ENCODE results near the gene ZFX.

The ZFX gene

DNA sequence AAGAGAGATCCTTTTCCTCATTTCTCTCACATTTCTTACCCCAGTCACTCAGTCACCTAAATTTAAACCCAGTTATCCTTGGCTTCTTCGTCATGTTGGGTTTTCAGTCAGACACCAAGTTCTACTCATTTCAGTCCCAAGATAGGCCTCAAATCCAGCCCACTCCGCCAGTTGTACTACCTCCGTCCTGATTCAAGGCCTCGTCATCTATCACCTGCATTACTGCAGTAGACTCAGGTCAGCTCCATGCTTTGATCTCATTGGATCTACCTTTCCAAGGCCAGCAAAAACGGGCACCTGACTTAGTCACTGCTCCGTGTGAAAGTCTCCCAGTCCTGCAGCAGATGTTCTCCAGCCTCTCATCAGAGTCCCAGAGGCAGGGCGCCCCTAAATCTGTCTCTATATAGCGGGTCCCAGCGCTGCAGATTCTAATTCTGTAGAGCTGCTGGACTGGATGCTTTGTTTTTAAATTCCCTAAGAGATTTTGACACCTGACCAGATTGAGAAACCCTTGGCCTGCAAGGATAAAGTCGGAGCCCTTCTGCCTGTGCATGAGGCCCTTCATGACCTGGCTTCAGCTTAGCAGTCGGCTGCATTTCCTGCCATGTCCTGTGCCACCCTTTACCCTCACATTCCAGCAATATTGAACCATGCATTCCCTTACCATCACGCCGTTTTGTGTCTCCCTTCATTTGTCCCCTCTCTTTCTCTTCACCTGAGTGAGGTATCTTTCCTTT lies 53.7 kb downstream of the ZFX start:
- DNase-seq: no peak

GRCh38 chrX:24204331-24204730 lies 54.8 kb downstream of the ZFX start:
- no peak for DNase-seq

- DNase-seq: no peak
Observed at GRCh38 chrX:24204958-24205357, 55.4 kb downstream of the ZFX start.

DNA sequence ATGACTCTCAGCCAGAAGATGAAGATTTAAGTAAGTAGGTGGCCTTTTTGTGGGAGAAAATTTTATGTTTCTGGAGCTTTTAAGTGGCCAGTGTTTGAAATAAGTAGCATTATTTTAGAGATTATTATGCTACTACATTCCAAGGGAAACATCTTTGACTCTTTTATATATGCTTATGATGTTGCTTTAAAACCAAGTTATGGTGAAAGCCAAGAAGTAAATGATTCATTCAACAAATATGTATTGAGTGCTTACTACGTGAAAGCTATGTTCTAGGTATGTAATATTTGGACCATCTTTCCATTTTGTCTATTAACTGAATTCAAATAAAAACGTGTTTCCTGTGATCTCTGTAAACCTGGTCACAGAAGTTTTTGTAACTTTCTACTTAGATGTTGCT lies 58.3 kb downstream of the ZFX start:
- DNase-seq: peak; percentile 35

DNA sequence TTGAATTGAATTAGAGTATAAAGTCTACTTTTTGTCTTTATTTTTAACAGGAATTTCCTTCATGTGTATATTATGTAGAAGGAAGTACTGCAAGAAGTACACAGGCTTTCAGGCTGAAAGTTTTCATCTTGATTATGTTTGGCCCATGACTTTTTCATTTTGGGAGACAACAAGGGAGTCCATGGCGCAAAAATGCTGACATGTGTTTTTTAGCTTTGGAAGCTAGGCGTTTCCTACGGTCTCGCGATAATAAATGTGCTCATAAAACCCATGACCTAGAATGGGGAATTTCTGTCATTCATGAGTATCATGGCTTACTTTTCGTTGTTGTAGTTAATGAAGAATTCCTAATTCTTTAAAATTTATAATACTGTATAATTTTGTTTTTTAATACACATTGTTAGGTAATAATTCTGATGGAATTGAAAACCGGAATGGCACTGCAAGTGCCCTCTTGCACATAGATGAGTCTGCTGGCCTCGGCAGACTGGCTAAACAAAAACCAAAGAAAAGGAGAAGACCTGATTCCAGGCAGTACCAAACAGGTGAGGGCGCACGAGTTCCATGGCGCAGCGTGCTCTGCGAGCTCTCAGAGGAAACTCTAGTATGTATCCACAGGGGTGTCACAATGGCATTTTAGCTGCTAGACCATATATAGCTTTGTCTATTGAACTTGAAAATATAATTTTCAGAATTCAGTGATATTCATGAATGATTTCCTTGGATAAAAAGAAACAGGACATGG lies 59.1 kb downstream of the ZFX start:
- no peak for DNase-seq

DNA sequence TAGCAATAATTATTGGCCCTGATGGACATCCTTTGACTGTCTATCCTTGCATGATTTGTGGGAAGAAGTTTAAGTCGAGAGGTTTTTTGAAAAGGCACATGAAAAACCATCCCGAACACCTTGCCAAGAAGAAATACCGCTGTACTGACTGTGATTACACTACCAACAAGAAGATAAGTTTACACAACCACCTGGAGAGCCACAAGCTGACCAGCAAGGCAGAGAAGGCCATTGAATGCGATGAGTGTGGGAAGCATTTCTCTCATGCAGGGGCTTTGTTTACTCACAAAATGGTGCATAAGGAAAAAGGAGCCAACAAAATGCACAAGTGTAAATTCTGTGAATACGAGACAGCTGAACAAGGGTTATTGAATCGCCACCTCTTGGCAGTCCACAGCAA lies 60.7 kb downstream of the ZFX start:
- no peak for DNase-seq

DNA sequence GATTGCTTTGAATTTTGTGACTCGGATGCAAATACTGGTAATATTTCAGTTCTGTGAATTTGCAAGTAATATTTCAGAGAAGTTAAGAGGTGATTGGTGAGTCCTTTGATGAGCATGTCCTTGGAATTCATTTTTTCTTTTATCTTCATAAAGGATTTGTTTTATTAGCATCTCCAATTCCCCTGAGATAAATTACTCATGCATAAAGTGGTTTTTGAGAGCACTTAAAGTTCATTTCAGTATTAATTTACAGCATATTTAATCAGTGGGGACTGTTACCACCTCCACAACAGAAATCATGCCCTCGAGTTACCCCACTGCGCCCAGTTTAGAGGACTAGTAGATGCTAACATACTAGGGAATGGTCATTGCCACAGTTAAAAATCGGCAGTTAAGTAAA lies 65.0 kb downstream of the ZFX start:
- DNase-seq: no peak

- DNase-seq: no peak
Observed at GRCh38 chrX:24215272-24215671, 65.7 kb downstream of the ZFX start.

GRCh38 chrX:24216037-24216436 lies 66.5 kb downstream of the ZFX start:
- DNase-seq: no peak

DNA sequence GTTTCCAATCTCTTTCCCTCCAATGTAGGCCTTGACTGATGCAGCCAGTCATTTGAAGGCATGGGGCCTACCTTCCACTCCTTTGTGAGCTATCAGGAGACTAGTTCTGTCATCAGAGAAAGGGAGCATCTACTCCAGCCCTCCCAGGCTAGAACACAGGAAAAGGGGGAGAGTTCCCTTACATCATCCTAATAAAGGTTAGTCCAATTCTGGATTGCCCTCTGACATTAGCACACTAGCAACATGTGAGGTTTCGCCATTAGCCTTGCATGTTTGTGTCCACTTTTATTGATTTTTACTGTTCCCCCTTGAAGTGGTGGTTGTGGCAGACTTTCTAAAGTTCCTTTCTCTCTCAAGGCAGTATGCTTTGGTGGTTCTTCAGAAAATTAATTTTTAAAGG lies 67.3 kb downstream of the ZFX start:
- DNase-seq: no peak

GRCh38 chrX:24219320-24219719 lies 69.8 kb downstream of the ZFX start:
- DNase-seq: no peak

GRCh38 chrX:24221872-24222271 lies 72.3 kb downstream of the ZFX start:
- no peak for DNase-seq

DNA sequence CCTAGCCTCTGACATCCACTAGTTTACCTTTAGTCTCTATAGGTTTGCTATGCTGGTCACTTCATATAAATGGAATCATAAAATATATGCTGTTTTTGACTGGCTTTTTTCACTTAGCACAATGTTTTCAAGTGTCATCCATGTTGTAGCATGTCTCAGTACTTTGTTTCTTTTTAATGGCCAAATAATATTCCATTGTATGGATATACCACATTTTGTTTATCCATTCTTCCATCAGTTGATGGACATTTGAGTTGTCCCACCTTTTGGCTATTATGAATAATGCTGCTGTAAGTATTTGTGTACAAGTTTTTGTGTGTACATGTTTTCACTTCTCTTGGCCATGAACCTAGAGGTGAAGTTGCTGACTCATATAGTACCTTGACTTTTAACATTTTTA lies 75.7 kb downstream of the ZFX start:
- no peak for DNase-seq

DNA sequence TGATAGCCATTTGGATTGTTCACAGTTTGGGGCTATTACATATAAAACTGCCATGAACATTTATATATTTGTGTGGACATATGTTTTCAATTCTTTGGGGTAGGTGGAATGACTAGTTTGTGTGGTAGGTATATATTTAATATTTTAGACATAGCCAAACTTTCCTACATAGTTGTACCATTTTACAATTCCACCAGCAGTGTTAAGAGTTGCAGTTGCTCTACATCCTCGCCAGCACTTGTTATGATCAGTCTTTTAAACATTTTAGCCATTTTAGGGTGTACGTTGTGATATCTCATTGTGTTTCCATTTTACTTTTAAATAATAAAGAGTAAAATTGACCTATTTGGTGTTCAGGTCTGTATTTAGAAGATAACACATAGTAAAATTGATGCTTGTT lies 76.6 kb downstream of the ZFX start:
- DNase-seq: no peak

GRCh38 chrX:24228596-24228995 lies 79.1 kb downstream of the ZFX start:
- DNase-seq: no peak

DNA sequence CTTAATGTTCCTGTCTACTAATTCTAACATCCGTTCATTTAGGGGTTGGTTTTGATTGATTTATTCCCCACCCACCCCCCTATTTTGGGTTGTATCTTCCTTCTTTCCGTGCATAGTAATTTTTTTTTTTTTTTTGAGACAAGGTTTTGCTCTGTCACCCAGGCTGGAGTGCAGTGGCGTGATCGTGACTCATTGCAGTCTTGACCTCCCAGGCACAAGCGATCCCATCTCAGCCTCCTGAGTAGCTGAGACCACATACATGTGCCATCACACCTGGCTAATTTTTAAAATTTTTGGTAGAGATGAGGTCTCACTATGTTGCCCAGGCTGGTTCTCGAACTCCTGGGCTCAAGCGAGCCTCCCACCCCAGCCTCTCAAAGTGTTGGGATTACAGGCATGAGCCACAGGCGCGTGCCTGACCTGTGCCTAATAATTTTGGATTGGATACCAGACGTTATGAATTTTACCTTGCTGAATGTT lies 79.9 kb downstream of the ZFX start:
- DNase-seq: no peak

- peak; percentile 17 for DNase-seq
Observed at GRCh38 chrX:24229976-24230375, 80.4 kb downstream of the ZFX start.

GRCh38 chrX:24231131-24231540 lies 81.6 kb downstream of the ZFX start:
- peak; percentile 85 for DNase-seq

DNA sequence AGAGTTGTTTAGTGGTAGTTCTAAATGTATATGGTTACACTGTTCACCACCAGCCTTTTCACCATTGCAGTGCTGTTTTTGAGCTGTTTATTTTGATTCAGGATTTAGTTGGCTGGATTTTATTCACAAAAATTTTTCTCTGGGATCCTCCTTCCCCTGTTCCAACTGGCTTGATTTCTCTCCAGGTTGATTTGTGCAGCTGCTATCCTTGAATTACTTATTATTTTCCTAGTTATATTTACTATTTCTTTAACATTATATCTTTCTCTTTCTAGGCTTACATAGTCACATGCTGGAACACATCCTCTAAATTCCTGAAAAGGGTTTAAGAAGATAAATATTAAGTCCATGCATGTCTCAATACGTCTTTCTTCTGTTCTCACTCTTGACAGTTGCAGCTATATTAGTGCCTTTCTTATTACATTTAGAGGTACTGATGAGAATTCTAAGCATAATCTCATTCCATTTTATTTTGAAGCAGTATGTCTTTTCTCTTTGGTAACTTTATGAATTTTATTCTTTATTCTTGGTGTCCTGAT lies 82.2 kb downstream of the ZFX start:
- no peak for DNase-seq

DNA sequence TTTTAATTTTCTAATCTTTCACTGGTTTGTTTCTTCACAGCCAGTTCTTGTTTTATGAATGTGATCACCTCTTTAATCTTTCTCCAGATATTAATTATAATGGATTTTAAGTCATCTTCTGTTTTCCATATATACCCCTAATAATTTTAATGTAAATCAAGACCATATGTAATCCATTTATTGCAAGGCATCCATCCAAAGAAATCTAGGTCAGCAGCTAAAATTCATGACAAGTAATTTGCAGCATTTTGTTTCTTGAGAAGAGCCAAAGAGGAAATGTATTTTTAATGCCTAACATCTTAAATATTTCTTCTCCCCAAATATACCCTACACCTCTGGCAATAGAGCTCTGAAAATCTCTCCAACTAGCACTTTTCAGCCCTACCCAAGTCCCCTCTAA lies 83.3 kb downstream of the ZFX start:
- DNase-seq: no peak

DNA sequence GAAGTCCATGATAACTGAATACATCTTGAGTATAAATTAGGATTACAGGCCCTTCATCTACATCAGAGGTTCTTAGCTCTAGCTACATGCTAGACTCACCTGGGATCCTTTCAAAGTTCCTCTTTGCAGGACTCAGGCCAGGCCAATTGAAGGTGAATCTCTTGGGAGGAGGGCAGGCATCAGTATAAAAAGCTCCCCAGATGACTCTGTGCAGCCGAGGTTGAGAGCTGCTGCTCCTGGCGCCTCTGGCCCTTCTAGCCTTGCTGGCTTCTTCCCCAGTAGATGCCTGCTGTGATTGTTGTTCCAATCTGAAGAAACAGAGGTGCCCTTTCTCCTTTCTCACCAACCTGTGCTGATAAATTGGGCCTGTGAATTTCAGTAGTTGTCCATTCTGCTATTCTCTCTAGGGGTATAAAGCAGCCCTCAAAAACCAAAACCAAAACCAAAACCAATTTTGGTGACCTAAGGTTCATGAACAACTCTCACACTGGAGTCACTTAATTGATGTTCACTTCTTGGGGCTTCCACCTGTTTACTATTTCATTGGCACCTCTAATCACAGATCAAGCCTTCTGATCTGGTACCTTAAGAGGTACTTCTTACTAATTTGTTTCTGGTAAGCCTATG lies 85.7 kb downstream of the ZFX start:
- no peak for DNase-seq

DNA sequence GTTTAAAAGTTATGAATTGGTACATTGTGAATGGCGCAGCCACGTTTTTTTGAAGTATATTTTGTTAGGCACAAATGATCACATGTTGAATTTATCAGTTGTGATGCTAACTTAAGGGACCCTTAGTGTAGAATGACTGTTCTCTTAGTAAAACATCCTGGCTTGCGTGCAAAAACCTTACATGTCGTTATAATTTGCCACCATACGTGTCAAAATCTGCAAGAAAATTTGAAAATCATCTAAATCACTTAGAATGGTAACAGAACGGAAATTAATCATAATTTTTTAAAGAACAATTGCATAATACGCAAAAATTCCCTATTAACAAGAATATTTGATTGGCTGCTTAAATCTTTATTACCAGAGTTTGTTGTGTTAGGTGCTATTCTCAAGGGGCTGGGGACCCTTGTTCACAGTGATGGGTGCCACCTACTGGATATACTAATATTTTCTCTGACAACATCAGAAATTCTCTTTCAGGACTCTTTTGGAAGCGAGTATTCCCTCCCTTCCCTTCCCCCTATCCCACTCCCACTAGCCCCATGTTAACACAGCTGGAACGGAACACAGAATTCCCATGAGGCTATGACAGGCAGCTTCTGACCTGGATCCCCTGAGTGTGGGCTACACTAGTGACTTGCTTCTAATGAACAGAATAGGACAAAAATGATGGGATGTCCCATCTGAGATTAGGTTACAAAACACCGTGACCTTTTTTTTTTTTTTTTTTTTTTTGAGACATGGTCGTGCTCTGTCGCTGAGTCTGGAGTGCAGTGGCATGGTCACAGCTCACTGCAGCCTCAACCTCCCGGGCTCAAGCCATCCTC lies 92.5 kb downstream of the ZFX start:
- peak; percentile 41 for DNase-seq
